GM18511 (cell line): ENCODE results near the gene ARHGEF11.
"Not testable (repeated sequence)": the region's sequence is repeated elsewhere in the genome, so short reads cannot be mapped to it uniquely, and the experiment has no call there.

Source experiments
- ATAC-seq: cut with Tn5 transposase; IDR thresholded peaks from one replicate; pipeline ENCODE4 v1.9.1; 2021; ENCODE audit warnings: mild to moderate bottlenecking, moderate library complexity; ENCODE audit not compliant: unreplicated experiment

Gene ARHGEF11

GRCh38 chr1:157045250-157046218, at the start of gene ARHGEF11:
Gene ARHGEF11 (minus strand): TSS chr1:157045742. CDS start chr1:157044330, 1,412 bp downstream.
- ATAC-seq: peak; percentile 90

GRCh38 chr1:157095091-157095490, 49.5 kb upstream of the ARHGEF11 start:
- ATAC-seq: no peak

- ATAC-seq: no peak
These were observed 47.3 kb upstream of the ARHGEF11 start for GRCh38 chr1:157092831-157093230.

- ATAC-seq: no peak
These were observed 46.2 kb upstream of the ARHGEF11 start for GRCh38 chr1:157091668-157092273.

GRCh38 chr1:157091186-157091585, 45.6 kb upstream of the ARHGEF11 start:
- no peak for ATAC-seq

- no peak for ATAC-seq
These were observed 45.2 kb upstream of the ARHGEF11 start for GRCh38 chr1:157090771-157091170.

GRCh38 chr1:157090196-157090647, 44.7 kb upstream of the ARHGEF11 start:
- ATAC-seq: no peak

GRCh38 chr1:157089789-157090188, 44.2 kb upstream of the ARHGEF11 start:
- ATAC-seq: no peak

- no peak for ATAC-seq
These were observed 43.1 kb upstream of the ARHGEF11 start for GRCh38 chr1:157088607-157089006.

- no peak for ATAC-seq
These were observed 41.5 kb upstream of the ARHGEF11 start for GRCh38 chr1:157087030-157087429.

- ATAC-seq: no peak
These were observed 40.8 kb upstream of the ARHGEF11 start for GRCh38 chr1:157086299-157086698.

GRCh38 chr1:157085421-157085820, 39.9 kb upstream of the ARHGEF11 start:
- ATAC-seq: no peak

- ATAC-seq: no peak
These were observed 39.2 kb upstream of the ARHGEF11 start for GRCh38 chr1:157084720-157085119.

- ATAC-seq: no peak
These were observed 36.2 kb upstream of the ARHGEF11 start for GRCh38 chr1:157081707-157082106.

- no peak for ATAC-seq
These were observed 35.2 kb upstream of the ARHGEF11 start for GRCh38 chr1:157080714-157081113.

GRCh38 chr1:157077394-157077793, 31.9 kb upstream of the ARHGEF11 start:
- no peak for ATAC-seq

- ATAC-seq: no peak
These were observed 28.6 kb upstream of the ARHGEF11 start for GRCh38 chr1:157073944-157074685.

- no peak for ATAC-seq
These were observed 24.1 kb upstream of the ARHGEF11 start for GRCh38 chr1:157069601-157070000.

GRCh38 chr1:157059241-157059640, 13.7 kb upstream of the ARHGEF11 start:
- ATAC-seq: not testable (repeated sequence)

- ATAC-seq: no peak
These were observed 10.7 kb upstream of the ARHGEF11 start for GRCh38 chr1:157056269-157056668.

GRCh38 chr1:157055729-157056128, 10.2 kb upstream of the ARHGEF11 start:
- ATAC-seq: not testable (repeated sequence)
